CD14-positive monocyte (primary cell): ENCODE data around the gene FGFR2. TPM values are rescaled to one million over a fixed set of nuclear protein-coding genes. Genes with fewer than 3 reads are reported as not detected.
"Not testable (repeated sequence)": the region's sequence is repeated elsewhere in the genome, so short reads cannot be mapped to it uniquely, and the experiment has no call there.

Experiments used
- DNase-seq, 3 donors: peaks; one replicate each; pipeline ENCODE4 v3.0.0-alpha.2; 2011 to 2022
- H2AFZ ChIP-seq: 2 replicates; pipeline ENCODE4 v1.6.0; 2012; ENCODE audit warnings: mild to moderate bottlenecking, low read depth, low read length, inconsistent platforms; ENCODE audit not compliant: insufficient read depth, poor library complexity, severe bottlenecking
- H3K27ac ChIP-seq, 2 donors: 1 replicate in 1 of 2; 2 replicates in 1 of 2; pipeline ENCODE4 v1.5.1; 2012 to 2013; ENCODE audit warnings: low read length in 2 of 2, control low read depth in 1 of 2, inconsistent platforms in 1 of 2, low read depth in 1 of 2, mild to moderate bottlenecking in 1 of 2
- H3K27me3 ChIP-seq, 2 donors: one replicate each; pipeline versions ENCODE4 v1.6.0 to v1.6.1; 2011 to 2013; ENCODE audit warnings: low read length in 2 of 2; ENCODE audit not compliant: control insufficient read depth in 2 of 2, insufficient read depth in 2 of 2
- H3K36me3 ChIP-seq, 2 donors: replicated peaks in 1 of 2; 1 replicate in 1 of 2; 2 replicates in 1 of 2; pipeline versions ENCODE4 v1.5.1 to v1.6.1; 2012 to 2013; ENCODE audit warnings: low read length in 2 of 2, control low read depth in 1 of 2, inconsistent platforms in 1 of 2, mild to moderate bottlenecking in 1 of 2; ENCODE audit not compliant: insufficient read depth in 2 of 2, control insufficient read depth in 1 of 2
- H3K4me1 ChIP-seq, 2 donors: 1 replicate in 1 of 2; 2 replicates in 1 of 2; pipeline versions ENCODE4 v1.5.1 to v1.6.1; 2012 to 2013; ENCODE audit warnings: low read length in 2 of 2, control low read depth in 1 of 2, inconsistent platforms in 1 of 2, mild to moderate bottlenecking in 1 of 2, moderate library complexity in 1 of 2; ENCODE audit not compliant: insufficient read depth in 2 of 2, control insufficient read depth in 1 of 2
- H3K4me2 ChIP-seq: replicated peaks from 2 replicates; pipeline ENCODE3; 2012; ENCODE audit warnings: low read length, moderate library complexity, mild to moderate bottlenecking; ENCODE audit not compliant: poor library complexity, severe bottlenecking; ENCODE audit errors: extremely low read depth
- H3K4me3 ChIP-seq, 3 experiments: fragments of 200-600 bp in 1 of 3; sonication (generic) in 1 of 3; replicated peaks in 1 of 3; 1 replicate in 2 of 3; 2 replicates in 1 of 3; pipeline ENCODE4 v1.5.1; 2011 to 2013; ENCODE audit warnings: low read length in 3 of 3, mild to moderate bottlenecking in 3 of 3, control low read depth in 2 of 3, low read depth in 2 of 3, inconsistent platforms in 1 of 3, moderate library complexity in 1 of 3
- H3K79me2 ChIP-seq: 2 replicates; pipeline ENCODE4 v1.6.0; 2012; ENCODE audit warnings: mild to moderate bottlenecking, control low read depth, inconsistent platforms, low read length, moderate library complexity; ENCODE audit not compliant: insufficient read depth
- H3K9ac ChIP-seq: 2 replicates; pipeline ENCODE4 v1.6.0; 2017; ENCODE audit warnings: low read length, mild to moderate bottlenecking; ENCODE audit not compliant: insufficient read depth, poor library complexity, severe bottlenecking
- H3K9me3 ChIP-seq, 2 donors: replicated peaks in 1 of 2; 1 replicate in 1 of 2; 2 replicates in 1 of 2; pipeline versions ENCODE4 v1.5.1 to v1.6.1; 2012 to 2013; ENCODE audit warnings: low read length in 2 of 2, control low read depth in 1 of 2; ENCODE audit not compliant: control insufficient read depth in 1 of 2, insufficient read depth in 1 of 2
- H4K20me1 ChIP-seq: 2 replicates; pipeline ENCODE4 v1.6.0; 2012; ENCODE audit warnings: mild to moderate bottlenecking, low read length, control low read depth, moderate library complexity; ENCODE audit not compliant: insufficient read depth
- H3K27ac Mint-ChIP-seq, 7 donors: one replicate each; pipeline ENCODE4 v1.8.0; 2020; ENCODE audit warnings: mild to moderate bottlenecking in 7 of 7, mixed read lengths in 7 of 7, moderate library complexity in 6 of 7, inconsistent platforms in 2 of 7
- H3K27me3 Mint-ChIP-seq, 3 donors: one replicate each; pipeline ENCODE4 v1.8.0; 2021 to 2022; ENCODE audit warnings: low read depth in 3 of 3, mild to moderate bottlenecking in 3 of 3, mixed read lengths in 3 of 3, moderate library complexity in 3 of 3, inconsistent platforms in 1 of 3
- H3K36me3 Mint-ChIP-seq, 2 donors: one replicate each; pipeline ENCODE4 v1.8.0; 2020; ENCODE audit warnings: mixed read lengths in 2 of 2, inconsistent platforms in 1 of 2, mild to moderate bottlenecking in 1 of 2
- H3K4me1 Mint-ChIP-seq: one replicate; pipeline ENCODE4 v1.8.0; 2020; ENCODE audit warnings: mild to moderate bottlenecking, mixed read lengths
- H3K4me3 Mint-ChIP-seq, 2 donors: one replicate each; pipeline ENCODE4 v1.8.0; 2020; ENCODE audit warnings: mild to moderate bottlenecking in 2 of 2, mixed read lengths in 2 of 2, moderate library complexity in 1 of 2
- H3K9me3 Mint-ChIP-seq, 7 donors: one replicate each; pipeline ENCODE4 v1.8.0; 2020 to 2022; ENCODE audit warnings: mixed read lengths in 7 of 7, mild to moderate bottlenecking in 6 of 7, moderate library complexity in 6 of 7, inconsistent platforms in 2 of 7
- CTCF ChIP-seq: fragments of 200-600 bp; IDR thresholded peaks from one replicate; pipeline ENCODE4 v1.8.0; 2022; ENCODE audit warnings: antibody characterized with exemption, mild to moderate bottlenecking
- WGBS: methylation state at CpG from one replicate; pipeline ENCODE4 v1.1.5; 2013; ENCODE audit warnings: missing lambda C conversion rate; ENCODE audit not compliant: insufficient coverage; 5-methylcytosine and 5-hydroxymethylcytosine counted together
- intact Hi-C, 2 donors: fragments of 100-400 bp; cut with micrococcal nuclease; formaldehyde crosslinking; loops; one replicate each; pipeline versions ENCODE4 v1.15.0 to v1.15.1; 2023
- polyA plus RNA-seq, 3 donors: library from polyadenylated mRNA; depleted of rRNA in 1 of 3; unstranded in 2 of 3; stranded (reverse) in 1 of 3; fragments of 300-500 nt in 2 of 3; fragments of >200 nt in 1 of 3; fragmentation: Illumina TruSeq in 2 of 3; gene quantifications; 1 replicate in 2 of 3; 2 replicates in 1 of 3; pipeline ENCODE4 v1.2.3, GENCODE V29; 2012 to 2021

The FGFR2 gene
- polyA plus RNA-seq, 3 donors = not detected

GRCh38 chr10:121556918-121557573 lies 41.2 kb downstream of the FGFR2 start:
- Mint-ChIP-seq H3K27me3 (peaks cover 0 to 5% (median 1%) of the 10 kb centered on the region in 3 donors), H3K9me3 (peaks cover 0 to 8% (median 0%) of the 10 kb centered on the region in 7 donors), H3K4me3 (no peak overlapping the region), H3K4me1 (no peaks in the 10 kb centered on the region), H3K36me3 (no peaks in the 10 kb centered on the region), H3K27ac (no peak overlapping the region)
- Histone ChIP-seq H3K4me2 (no peak overlapping the region), H3K4me3 (no peak overlapping the region), H3K27me3 (no peaks in the 10 kb centered on the region), H3K9ac (no peak overlapping the region), H3K79me2 (no peaks in the 10 kb centered on the region), H3K4me1 (no peaks in the 10 kb centered on the region), H4K20me1 (no peaks in the 10 kb centered on the region), H2AFZ (no peak overlapping the region), H3K27ac (no peak overlapping the region), H3K9me3 (no peaks in the 10 kb centered on the region), H3K36me3 (no peaks in the 10 kb centered on the region)
- no peak for DNase-seq
- intact Hi-C loops = no loop called here
- WGBS = 95% methylated on average over 5 of the region's 6 CpGs
- no peak for TF ChIP-seq CTCF

GRCh38 chr10:121556455-121556854 lies 41.8 kb downstream of the FGFR2 start:
- Histone ChIP-seq H3K9ac (no peak overlapping the region), H3K4me3 (no peak overlapping the region), H2AFZ (no peak overlapping the region), H3K27me3 (no peaks in the 10 kb centered on the region), H3K4me2 (no peak overlapping the region), H3K79me2 (no peaks in the 10 kb centered on the region), H3K9me3 (no peaks in the 10 kb centered on the region), H3K27ac (no peak overlapping the region), H3K4me1 (no peaks in the 10 kb centered on the region), H3K36me3 (no peaks in the 10 kb centered on the region), H4K20me1 (no peaks in the 10 kb centered on the region)
- WGBS = 100% methylated on average over 2 of the region's 7 CpGs
- H3K36me3 Mint-ChIP-seq = no peaks in the 10 kb centered on the region
- H3K27me3 Mint-ChIP-seq = peaks cover 0 to 5% (median 1%) of the 10 kb centered on the region in 3 donors
- no peak for TF ChIP-seq CTCF
- H3K4me3 Mint-ChIP-seq = no peak overlapping the region
- DNase-seq = no peak
- H3K9me3 Mint-ChIP-seq = peaks cover 0 to 8% (median under 1%) of the 10 kb centered on the region in 7 donors
- H3K4me1 Mint-ChIP-seq = no peaks in the 10 kb centered on the region
- no peak overlapping the region for H3K27ac Mint-ChIP-seq
- intact Hi-C loops = no loop called here

- H3K27ac ChIP-seq, H3K4me2 ChIP-seq, H3K4me1 Mint-ChIP-seq, H2AFZ ChIP-seq, H3K27ac Mint-ChIP-seq, H3K79me2 ChIP-seq, H4K20me1 ChIP-seq, H3K9ac ChIP-seq, H3K27me3 Mint-ChIP-seq, H3K9me3 ChIP-seq, DNase-seq, intact Hi-C loops, H3K4me1 ChIP-seq, H3K36me3 ChIP-seq, H3K4me3 Mint-ChIP-seq, H3K36me3 Mint-ChIP-seq, H3K27me3 ChIP-seq, H3K4me3 ChIP-seq: not testable (repeated sequence)
- peaks cover 2 to 15% (median 7%) of the 10 kb centered on the region in 7 donors for H3K9me3 Mint-ChIP-seq
- WGBS = 93% methylated on average over 9 of the region's 9 CpGs
Observed at GRCh38 chr10:121554916-121555315, 43.3 kb downstream of the FGFR2 start.
